K562 (cell line): ENCODE results near the gene ZDHHC3. TPM values are rescaled to one million over a fixed set of nuclear protein-coding genes. Genes with fewer than 3 reads are reported as not detected.

Source experiments
- CCNT2 ChIP-seq: IDR thresholded peaks from 2 replicates; pipeline ENCODE4 v1.6.1; 2011; ENCODE audit warnings: borderline replicate concordance, low read depth, mild to moderate bottlenecking, moderate library complexity, mixed read lengths, low read length; ENCODE audit not compliant: insufficient read length; ENCODE audit errors: extremely low read depth
- EP400 ChIP-seq: fragments of 450-650 bp; IDR thresholded peaks from 2 replicates; pipeline ENCODE4 v1.6.1; 2017; ENCODE audit warnings: antibody characterized with exemption, mild to moderate bottlenecking, moderate library complexity
- MEF2D ChIP-seq: conservative IDR thresholded peaks from 2 replicates; pipeline ENCODE4 v1.6.1; 2016; ENCODE audit warnings: low read depth, missing genetic modification characterization, missing compliant biosample characterization
- OTX1 ChIP-seq: fragments of 450-650 bp; formaldehyde crosslinking; IDR thresholded peaks from 2 replicates; pipeline ENCODE4 v1.4.0; 2022; ENCODE audit warnings: mild to moderate bottlenecking
- RAD21 ChIP-seq, 2 experiments: fragments of 250-450 bp in 1 of 2; fragments of 450-650 bp in 1 of 2; sonication (Bioruptor Pico) in 1 of 2; formaldehyde crosslinking in 1 of 2; IDR thresholded peaks in 1 of 2; conservative IDR thresholded peaks in 1 of 2; 2 replicates each; pipeline versions ENCODE4 v1.4.0 to v1.8.0; 2020 to 2022; ENCODE audit warnings: mild to moderate bottlenecking in 2 of 2, moderate library complexity in 1 of 2
- RBM39 ChIP-seq: fragments of 200-400 bp; formaldehyde crosslinking; optimal IDR thresholded peaks from 2 replicates; pipeline ENCODE3; 2018; ENCODE audit warnings: low read depth, low read length
- RERE ChIP-seq: sonication (generic); formaldehyde crosslinking; IDR thresholded peaks from 2 replicates; pipeline ENCODE4 v1.8.0; 2023; ENCODE audit warnings: missing genetic modification reagents, mild to moderate bottlenecking, borderline replicate concordance
- REST ChIP-seq, 2 experiments: fragments of 450-650 bp; formaldehyde crosslinking in 1 of 2; IDR thresholded peaks; 2 replicates each; pipeline versions ENCODE4 v1.4.0 to v1.6.1; 2014 to 2020; ENCODE audit warnings: mild to moderate bottlenecking in 2 of 2, borderline replicate concordance in 1 of 2, low read depth in 1 of 2
- ZBTB9 ChIP-seq: fragments of 450-650 bp; formaldehyde crosslinking; IDR thresholded peaks from 2 replicates; pipeline ENCODE4 v1.4.0; 2020; ENCODE audit warnings: mild to moderate bottlenecking, moderate library complexity
- ZNF740 ChIP-seq, 3 experiments: fragments of 200-800 bp in 1 of 3; sonication (Bioruptor generic) in 1 of 3; sonication (generic) in 1 of 3; formaldehyde crosslinking in 1 of 3; IDR thresholded peaks; 2 replicates each; pipeline versions ENCODE4 v1.6.1 to v1.8.0; 2016 to 2022; ENCODE audit warnings: mild to moderate bottlenecking in 2 of 3, missing compliant biosample characterization in 2 of 3, missing genetic modification characterization in 2 of 3, missing genetic modification reagents in 1 of 3
- polyA plus RNA-seq, 8 experiments: library from polyadenylated mRNA; depleted of rRNA in 4 of 8; stranded (reverse) in 5 of 8; unstranded in 3 of 8; fragments of >200 nt; fragmentation: Nextera tagmentation in 2 of 8; fragmentation: Illumina TruSeq in 1 of 8; extraction: Ambion mirVana in 2 of 8; extraction: Trizol in 1 of 8; gene quantifications; 2 replicates each; pipeline versions ENCODE4 v1.2.1 to v1.2.3, GENCODE V29; 2011 to 2014; ENCODE audit warnings: inconsistent platforms in 1 of 8, missing spikeins in 1 of 8
- total RNA-seq, 7 experiments: library from RNA; depleted of rRNA in 6 of 7; stranded (reverse); fragments of >200 nt in 6 of 7; fragmentation: Illumina TruSeq in 2 of 7; extraction: Trizol in 2 of 7; gene quantifications; 2 replicates each; pipeline versions ENCODE4 v1.2.1 to v1.2.3, GENCODE V29; 2011 to 2021; ENCODE audit warnings: low replicate concordance in 1 of 7

ZDHHC3 gene
- total and polyA plus RNA-seq, 9 of the 15 experiments (the other 6 are each of a cell fraction or from before 2014, with no cell fraction given) = 10.3 to 120 (median 67.2) TPM

GRCh38 chr3:44981751-44982150 lies 5.8 kb upstream of the ZDHHC3 start (continued):
- TF ChIP-seq REST (IDR thresholded peaks at IDR 0.05; ENCODE audit: borderline replicate concordance) = 0 out of 2 replicates have a peak, but pooled peaks have one; percentile 31
- peak; percentile 31; the same call in 1 of the 2 replicates for TF ChIP-seq REST (CRISPR knock-in tag; IDR thresholded peaks at IDR 0.05; ENCODE audit: low read depth)
- TF ChIP-seq EP400 = no peak
- no peak for TF ChIP-seq ZBTB9 (CRISPR knock-in tag)
- TF ChIP-seq ZNF740 (CRISPR knock-in tag; IDR thresholded peaks at IDR 0.05) = no peak
- TF ChIP-seq ZNF740 (tag; IDR thresholded peaks at IDR 0.05) = no peak
- TF ChIP-seq RAD21 (CRISPR knock-in tag; conservative IDR thresholded peaks at IDR 0.05 in 1 of 2, IDR thresholded peaks at IDR 0.05 in 1 of 2) = no peak
- TF ChIP-seq CCNT2 = peak; percentile 36
- no peak for TF ChIP-seq RERE (CRISPR knock-in tag)
- no peak for TF ChIP-seq MEF2D (tag)
- TF ChIP-seq RBM39 = no peak
- 0 out of 2 replicates have a peak, but pooled peaks have one; percentile 6 for TF ChIP-seq OTX1 (CRISPR knock-in tag)
